Lower leg skin (tissue), 3 donors: ENCODE data around the gene GABRD.

Experiments
- CTCF ChIP-seq, 3 donors: fragments of 450-650 bp; IDR thresholded peaks; one replicate each; pipeline ENCODE4 v1.5.1; 2016; ENCODE audit warnings: antibody characterized with exemption in 3 of 3, mild to moderate bottlenecking in 3 of 3, moderate library complexity in 2 of 3
- POLR2A ChIP-seq, 2 donors: fragments of 450-650 bp; IDR thresholded peaks; one replicate each; pipeline ENCODE4 v1.6.1; 2016 to 2017; ENCODE audit warnings: antibody characterized with exemption in 2 of 2, mild to moderate bottlenecking in 1 of 2, moderate library complexity in 1 of 2

- TF ChIP-seq CTCF (IDR thresholded peaks at IDR 0.05), result no peak
- no peak for TF ChIP-seq POLR2A (IDR thresholded peaks at IDR 0.05)
These were observed 21.6 kb upstream of the GABRD start for GRCh38 chr1:1997576-1997975.
